C4-2B (cell line): ENCODE data around the gene ADAMTS15.

Experiments
- H3K27ac ChIP-seq: fragments of 450-650 bp; 2 replicates; pipeline ENCODE4 v1.5.1; 2017
- CTCF ChIP-seq: fragments of 450-650 bp; conservative IDR thresholded peaks from 2 replicates; pipeline ENCODE4 v1.5.1; 2017; ENCODE audit warnings: mild to moderate bottlenecking
- ZFX ChIP-seq: fragments of 450-650 bp; IDR thresholded peaks from 2 replicates; pipeline ENCODE4 v1.6.1; 2017

The ADAMTS15 gene

GRCh38 chr11:130414107-130415080 is 34.1 kb upstream of the ADAMTS15 start:
- no peak overlapping the region for H3K27ac ChIP-seq
- TF ChIP-seq ZFX (no peak), CTCF (no peak)

DNA sequence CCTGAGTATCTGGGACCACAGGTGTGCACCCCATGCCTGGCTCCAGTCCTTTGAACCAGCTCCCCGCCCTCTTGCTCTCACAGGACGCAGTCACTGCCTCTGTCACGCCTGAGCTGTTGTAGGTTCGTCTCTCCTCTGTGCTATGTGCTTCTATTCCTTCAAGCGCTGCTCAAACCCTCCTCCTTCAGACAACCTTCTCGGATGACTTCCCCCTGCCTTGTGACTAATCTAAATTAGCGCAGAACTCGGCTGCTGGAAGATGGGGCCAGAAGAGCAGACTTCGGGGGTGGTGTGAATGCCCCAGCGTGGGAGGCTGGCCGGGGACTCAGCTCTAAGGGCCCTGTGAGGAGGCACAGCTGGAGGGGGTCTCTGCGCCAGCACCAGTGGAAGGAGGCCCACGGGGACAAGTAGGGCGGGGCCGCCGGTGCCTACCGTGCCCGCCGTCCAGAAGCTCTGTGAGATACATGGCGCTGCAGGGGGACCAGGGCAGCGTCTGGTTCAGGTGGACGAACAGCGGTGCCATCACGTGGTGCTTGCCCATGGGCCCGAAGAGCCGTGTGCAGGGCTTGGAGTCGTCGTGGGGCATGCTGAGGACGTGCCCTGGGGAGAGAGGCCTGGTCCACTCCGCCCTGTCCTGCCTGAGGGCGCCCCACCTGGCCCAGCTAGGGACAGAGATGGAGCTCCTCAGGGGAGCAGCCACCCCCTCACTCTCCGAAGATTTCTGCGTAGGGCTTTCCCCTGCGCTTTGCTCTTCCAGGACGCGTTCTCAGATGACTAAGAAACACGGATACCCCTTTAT is 32.5 kb upstream of the ADAMTS15 start:
- H3K27ac ChIP-seq: no peak overlapping the region
- TF ChIP-seq ZFX (no peak), CTCF (no peak)

DNA sequence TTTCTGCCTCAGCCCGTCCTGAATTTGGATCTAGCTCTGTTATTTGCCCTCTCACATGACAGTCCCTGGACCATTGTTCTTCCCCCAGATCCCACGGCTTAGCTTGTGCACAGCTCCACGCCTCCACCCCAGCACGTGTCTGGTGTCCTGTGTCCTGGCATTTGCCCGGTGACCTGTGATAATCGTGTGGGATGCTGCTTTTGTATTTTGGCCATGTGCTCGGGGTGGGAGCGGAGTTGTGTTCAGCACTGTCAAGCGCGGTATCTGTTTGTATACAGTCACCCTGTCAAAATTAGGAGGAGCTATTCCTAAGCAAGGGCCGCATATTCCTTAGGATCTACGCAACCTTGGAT is 31.9 kb upstream of the ADAMTS15 start:
- TF ChIP-seq ZFX (no peak), CTCF (no peak)
- no peak overlapping the region for H3K27ac ChIP-seq

DNA sequence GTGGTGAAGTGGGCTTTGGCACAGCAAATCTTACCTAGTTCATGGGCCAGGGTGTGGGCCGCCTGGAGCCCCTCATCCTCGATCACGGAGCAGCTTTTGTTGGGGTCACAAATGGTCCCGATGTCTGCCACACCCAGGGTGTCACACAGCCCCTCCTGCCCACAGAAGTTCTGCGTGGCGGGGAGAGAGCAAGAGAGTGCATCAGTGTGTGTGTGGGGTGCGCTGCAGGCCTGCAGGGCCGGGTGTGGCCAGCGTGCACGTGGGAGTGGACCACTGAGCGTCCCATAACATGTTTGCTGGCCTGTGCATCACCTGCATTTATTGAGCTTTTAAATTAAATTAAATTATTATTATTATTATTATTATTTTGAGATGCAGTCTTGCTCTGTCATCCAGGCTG is 31.5 kb upstream of the ADAMTS15 start:
- H3K27ac ChIP-seq: no peak overlapping the region

GRCh38 chr11:130418210-130418609 is 30.2 kb upstream of the ADAMTS15 start:
- TF ChIP-seq ZFX (no peak), CTCF (no peak)
- no peak overlapping the region for H3K27ac ChIP-seq

More for the DNA sequence above, 31.5 kb upstream of the ADAMTS15 start:
- TF ChIP-seq ZFX: no peak
- TF ChIP-seq CTCF: no peak

DNA sequence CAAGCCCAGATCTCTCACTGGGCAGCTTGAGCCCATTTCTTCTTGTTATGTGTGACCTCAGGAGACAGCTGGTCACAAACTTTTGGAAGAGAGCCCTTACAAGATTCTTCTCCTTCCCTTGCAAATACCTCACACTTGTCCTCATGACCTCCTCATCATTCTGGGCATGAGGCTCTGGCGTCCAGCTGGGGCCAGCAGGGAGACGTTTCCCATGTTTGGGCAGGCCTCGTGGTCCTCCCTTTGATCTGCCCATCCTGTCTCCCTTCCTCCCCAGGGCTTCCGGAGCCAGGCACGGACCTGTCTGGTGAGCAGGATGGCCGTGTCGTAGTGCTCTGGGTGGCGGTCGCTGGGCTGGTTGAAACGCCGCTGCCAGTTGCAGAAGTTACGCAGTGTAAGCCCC is 29.7 kb upstream of the ADAMTS15 start:
- TF ChIP-seq ZFX (no peak), CTCF (no peak)
- H3K27ac ChIP-seq: no peak overlapping the region
